ENCODE measurements around the gene ZCWPW1.
"Not testable (repeated sequence)": the region's sequence is repeated elsewhere in the genome, so short reads cannot be mapped to it uniquely, and the experiment has no call there.

ZCWPW1 gene

DNA sequence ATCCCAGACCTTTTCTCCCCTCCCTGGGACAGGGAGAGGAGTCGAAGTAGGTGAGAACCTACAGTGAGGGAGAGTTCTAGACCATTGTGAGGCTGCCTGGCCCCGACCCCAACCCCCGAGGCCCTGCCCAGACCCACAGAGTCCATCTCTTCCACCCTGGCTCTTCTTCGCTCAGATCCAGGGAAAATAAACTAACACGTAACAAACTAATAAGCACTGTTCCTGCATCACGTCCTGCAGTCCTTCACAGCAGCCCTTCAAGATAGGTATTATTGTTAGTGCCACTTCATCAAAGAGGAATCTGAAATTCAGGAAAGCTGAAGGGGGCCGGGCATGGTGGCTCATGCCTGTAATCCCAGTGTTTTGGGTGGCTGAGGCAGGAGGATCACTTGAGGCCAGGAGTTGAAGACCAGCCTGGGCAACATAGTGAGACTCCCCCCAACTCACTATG, 35.7 kb upstream of the ZCWPW1 start, which contains the start of gene SPACDR:
TSS of gene SPACDR (minus strand) at position 51 of the 451 bp plus-strand sequence. CDS start 235 bp downstream, outside the sequence.
- Histone ChIP-seq H3K4me1 (ENCODE audit: low read length) (no peaks in the 10 kb centered on the region), H3K79me2 (ENCODE audit: low read length) (no peaks in the 10 kb centered on the region), H3K4me2 (ENCODE audit: low read length) (no peak within 1 kb of the TSS), H3K9ac (ENCODE audit: low read length) (no peak within 1 kb of the TSS), H2AFZ (ENCODE audit: low read depth, low read length) (no peak within 1 kb of the TSS), H3K36me3 (replicated peaks; ENCODE audit: low read depth, low read length) (no peaks in the 10 kb centered on the region), H3K27ac (ENCODE audit: low read length) (no peak within 1 kb of the TSS), H3K4me3 (ENCODE audit: low read length) (no peak within 1 kb of the TSS), H4K20me1 (ENCODE audit: insufficient read depth, low read length) (no peaks in the 10 kb centered on the region), H3K27me3 (ENCODE audit: low read depth, low read length) (no peaks in the 10 kb centered on the region), H3K9me3 (ENCODE audit: insufficient read depth, low read length) (no peaks in the 10 kb centered on the region)
- TF ChIP-seq, protein P1, sequence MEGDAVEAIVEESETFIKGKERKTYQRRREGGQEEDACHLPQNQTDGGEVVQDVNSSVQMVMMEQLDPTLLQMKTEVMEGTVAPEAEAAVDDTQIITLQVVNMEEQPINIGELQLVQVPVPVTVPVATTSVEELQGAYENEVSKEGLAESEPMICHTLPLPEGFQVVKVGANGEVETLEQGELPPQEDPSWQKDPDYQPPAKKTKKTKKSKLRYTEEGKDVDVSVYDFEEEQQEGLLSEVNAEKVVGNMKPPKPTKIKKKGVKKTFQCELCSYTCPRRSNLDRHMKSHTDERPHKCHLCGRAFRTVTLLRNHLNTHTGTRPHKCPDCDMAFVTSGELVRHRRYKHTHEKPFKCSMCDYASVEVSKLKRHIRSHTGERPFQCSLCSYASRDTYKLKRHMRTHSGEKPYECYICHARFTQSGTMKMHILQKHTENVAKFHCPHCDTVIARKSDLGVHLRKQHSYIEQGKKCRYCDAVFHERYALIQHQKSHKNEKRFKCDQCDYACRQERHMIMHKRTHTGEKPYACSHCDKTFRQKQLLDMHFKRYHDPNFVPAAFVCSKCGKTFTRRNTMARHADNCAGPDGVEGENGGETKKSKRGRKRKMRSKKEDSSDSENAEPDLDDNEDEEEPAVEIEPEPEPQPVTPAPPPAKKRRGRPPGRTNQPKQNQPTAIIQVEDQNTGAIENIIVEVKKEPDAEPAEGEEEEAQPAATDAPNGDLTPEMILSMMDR (IDR thresholded peaks at IDR 0.05; ENCODE audit: low read depth, low read length), result no peak
- TF ChIP-seq EZH2phosphoT487 (IDR thresholded peaks at IDR 0.05; ENCODE audit: low read depth), result no peak

DNA sequence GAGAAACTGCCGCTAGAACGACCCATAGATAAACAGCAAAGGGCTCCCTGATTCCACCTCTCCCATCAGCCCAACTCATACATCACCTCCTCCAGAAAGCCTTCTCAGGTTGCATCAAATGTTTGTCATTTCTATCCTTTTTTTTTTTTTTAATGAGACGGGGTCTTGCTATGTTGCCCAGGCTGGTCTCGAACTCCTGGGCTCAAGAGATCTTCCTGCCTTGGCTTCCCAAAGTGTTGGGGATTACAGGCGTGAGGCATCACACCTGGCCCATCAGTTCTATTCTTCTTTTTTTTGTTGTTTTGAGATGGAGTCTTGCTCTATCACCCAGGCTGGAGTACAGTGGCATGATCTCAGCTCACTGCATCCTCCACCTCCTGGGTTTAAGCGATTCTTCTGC, 28.5 kb upstream of the ZCWPW1 start:
- no peaks in the 10 kb centered on the region for H3K4me1 ChIP-seq (ENCODE audit: low read length)
- no peaks in the 10 kb centered on the region for H3K9me3 ChIP-seq (ENCODE audit: insufficient read depth, low read length)
- H3K36me3 ChIP-seq (replicated peaks; ENCODE audit: low read depth, low read length), result no peaks in the 10 kb centered on the region
- no peak overlapping the region for H3K4me3 ChIP-seq (ENCODE audit: low read length)
- no peak overlapping the region for H3K9ac ChIP-seq (ENCODE audit: low read length)
- no peaks in the 10 kb centered on the region for H4K20me1 ChIP-seq (ENCODE audit: insufficient read depth, low read length)
- TF ChIP-seq, protein P1 (IDR thresholded peaks at IDR 0.05; ENCODE audit: low read depth, low read length), result no peak
- TF ChIP-seq EZH2phosphoT487 (IDR thresholded peaks at IDR 0.05; ENCODE audit: low read depth), result no peak
- no peak overlapping the region for H2AFZ ChIP-seq (ENCODE audit: low read depth, low read length)
- no peak overlapping the region for H3K27ac ChIP-seq (ENCODE audit: low read length)
- no peaks in the 10 kb centered on the region for H3K79me2 ChIP-seq (ENCODE audit: low read length)
- no peaks in the 10 kb centered on the region for H3K27me3 ChIP-seq (ENCODE audit: low read depth, low read length)
- H3K4me2 ChIP-seq (ENCODE audit: low read length), result no peak overlapping the region

DNA sequence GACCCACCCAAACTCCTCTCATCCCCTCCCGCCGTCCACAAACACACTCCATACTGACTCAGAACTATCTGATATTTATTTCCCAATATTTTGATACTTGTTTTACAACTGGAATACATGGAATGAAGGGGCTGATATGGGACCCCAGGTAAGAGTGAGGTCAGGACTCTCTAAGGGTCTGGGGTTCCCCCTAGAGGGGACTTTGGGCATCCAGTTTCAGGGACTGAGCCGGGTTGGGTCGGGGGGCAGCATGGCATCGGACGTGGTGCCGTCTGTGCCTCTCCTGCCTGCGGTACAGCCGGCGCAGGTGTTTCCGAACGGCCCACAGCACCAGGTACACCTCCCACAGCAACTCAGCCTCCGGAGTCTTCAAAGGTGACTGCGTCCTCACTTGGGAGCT, 28.1 kb upstream of the ZCWPW1 start:
- Histone ChIP-seq H3K27me3 (ENCODE audit: low read depth, low read length) (no peaks in the 10 kb centered on the region), H3K4me3 (ENCODE audit: low read length) (no peak overlapping the region), H4K20me1 (ENCODE audit: insufficient read depth, low read length) (no peaks in the 10 kb centered on the region), H2AFZ (ENCODE audit: low read depth, low read length) (no peak overlapping the region), H3K9me3 (ENCODE audit: insufficient read depth, low read length) (no peaks in the 10 kb centered on the region), H3K27ac (ENCODE audit: low read length) (no peak overlapping the region), H3K4me1 (ENCODE audit: low read length) (no peaks in the 10 kb centered on the region), H3K4me2 (ENCODE audit: low read length) (no peak overlapping the region), H3K9ac (ENCODE audit: low read length) (no peak overlapping the region), H3K36me3 (replicated peaks; ENCODE audit: low read depth, low read length) (no peaks in the 10 kb centered on the region), H3K79me2 (ENCODE audit: low read length) (no peaks in the 10 kb centered on the region)
- TF ChIP-seq EZH2phosphoT487 (IDR thresholded peaks at IDR 0.05; ENCODE audit: low read depth), result no peak
- TF ChIP-seq, protein P1 (IDR thresholded peaks at IDR 0.05; ENCODE audit: low read depth, low read length), result 0 out of 2 replicates have a peak, but pooled peaks have one; percentile 18

DNA sequence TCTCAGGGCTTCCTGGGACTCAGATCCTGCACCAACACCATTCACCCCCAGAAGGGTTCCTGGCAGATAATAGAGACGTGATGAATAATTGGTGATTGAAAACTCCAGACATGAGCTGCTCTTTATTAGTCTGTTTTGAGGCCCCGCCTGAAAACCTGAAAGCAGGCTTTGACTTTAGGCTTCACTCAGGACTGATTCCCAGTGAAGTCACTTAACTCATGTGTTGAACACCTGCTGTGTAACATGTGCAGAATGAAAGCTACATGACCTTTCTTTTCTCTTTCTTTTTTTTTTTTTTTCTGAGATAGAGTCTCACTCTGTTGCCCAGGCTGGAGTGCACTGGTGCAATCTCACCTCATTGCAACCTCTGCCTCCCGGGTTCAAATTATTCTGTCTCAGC, 26.7 kb upstream of the ZCWPW1 start:
- no peaks in the 10 kb centered on the region for H3K9me3 ChIP-seq (ENCODE audit: insufficient read depth, low read length)
- TF ChIP-seq, protein P1 (IDR thresholded peaks at IDR 0.05; ENCODE audit: low read depth, low read length), result no peak
- TF ChIP-seq EZH2phosphoT487 (IDR thresholded peaks at IDR 0.05; ENCODE audit: low read depth), result no peak
- no peak overlapping the region for H3K4me3 ChIP-seq (ENCODE audit: low read length)
- H3K4me2 ChIP-seq (ENCODE audit: low read length), result no peak overlapping the region
- no peaks in the 10 kb centered on the region for H3K79me2 ChIP-seq (ENCODE audit: low read length)
- no peaks in the 10 kb centered on the region for H3K36me3 ChIP-seq (replicated peaks; ENCODE audit: low read depth, low read length)
- peaks cover 1% of the 10 kb centered on the region; the same call in 1 of the 2 replicates for H3K4me1 ChIP-seq (ENCODE audit: low read length)
- H4K20me1 ChIP-seq (ENCODE audit: insufficient read depth, low read length), result no peaks in the 10 kb centered on the region
- no peak overlapping the region for H2AFZ ChIP-seq (ENCODE audit: low read depth, low read length)
- H3K27ac ChIP-seq (ENCODE audit: low read length), result no peak overlapping the region
- no peaks in the 10 kb centered on the region for H3K27me3 ChIP-seq (ENCODE audit: low read depth, low read length)
- no peak overlapping the region for H3K9ac ChIP-seq (ENCODE audit: low read length)

DNA sequence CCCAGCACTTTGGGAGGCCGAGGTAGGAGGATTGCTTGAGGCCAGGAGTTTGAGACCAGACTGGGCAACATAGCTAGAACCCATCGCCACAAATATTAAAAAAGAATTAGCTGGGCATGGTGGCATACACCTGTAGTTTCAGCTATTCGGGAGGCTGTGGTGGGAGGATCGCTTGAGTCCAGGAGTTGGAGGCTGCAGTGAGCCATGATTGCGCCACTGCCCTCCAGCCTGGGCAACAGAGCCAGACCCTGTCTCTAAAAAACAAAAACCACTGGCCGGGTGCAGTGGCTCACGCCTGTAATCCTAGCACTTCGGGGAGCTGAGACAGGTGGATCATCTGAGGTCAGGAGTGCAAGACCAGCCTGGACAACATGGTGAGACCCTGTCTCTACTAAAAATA, 25.4 kb upstream of the ZCWPW1 start:
- H3K4me2 ChIP-seq (ENCODE audit: low read length); H3K27me3 ChIP-seq (ENCODE audit: low read depth, low read length); H4K20me1 ChIP-seq (ENCODE audit: insufficient read depth, low read length); H3K36me3 ChIP-seq (replicated peaks; ENCODE audit: low read depth, low read length); H2AFZ ChIP-seq (ENCODE audit: low read depth, low read length); H3K27ac ChIP-seq (ENCODE audit: low read length); H3K9ac ChIP-seq (ENCODE audit: low read length); H3K9me3 ChIP-seq (ENCODE audit: insufficient read depth, low read length); H3K79me2 ChIP-seq (ENCODE audit: low read length); H3K4me3 ChIP-seq (ENCODE audit: low read length); H3K4me1 ChIP-seq (ENCODE audit: low read length): not testable (repeated sequence)
